OCI-LY7 (cell line): Measurements from ENCODE around the gene MRPS27. TPM values are rescaled to one million over a fixed set of nuclear protein-coding genes. Genes with fewer than 3 reads are reported as not detected.

ENCODE experiments used
- BruUV-seq: library from RNA; stranded (reverse); fragments of 400-500 nt; replicated peaks from 2 replicates; lab custom pipeline; 2021; lab: Mats Ljungman, UMichigan
- CTCF ChIA-PET: fragments of 300-600 bp; sonication (Branson Sonifier 250); formaldehyde crosslinking; loops from one replicate; lab custom pipeline; 2022; ENCODE audit warnings: antibody characterized with exemption; ENCODE audit not compliant: unreplicated experiment; lab: Charles Lee
- POLR2A ChIA-PET: fragments of 300-600 bp; sonication (Branson Sonifier 250); formaldehyde crosslinking; loops from one replicate; lab custom pipeline; 2022; ENCODE audit warnings: antibody characterized with exemption; lab: Charles Lee
- DNase-seq: peaks from one replicate; pipeline ENCODE4 v3.0.0-alpha.2; 2015; ENCODE audit warnings: low spot score
- H2AFZ ChIP-seq: fragments of 200-600 bp; sonication (generic), shearing (Covaris generic); 2 replicates; pipeline ENCODE4 v1.6.1; 2014; ENCODE audit warnings: mild to moderate bottlenecking, antibody characterized with exemption, low read length, moderate library complexity
- H3K27ac ChIP-seq: fragments of 200-600 bp; sonication (generic); 2 replicates; pipeline ENCODE4 v1.5.1; 2014; ENCODE audit warnings: mixed run types, low read depth, mild to moderate bottlenecking, moderate library complexity, low read length, inconsistent platforms; ENCODE audit not compliant: poor library complexity, severe bottlenecking
- H3K36me3 ChIP-seq: fragments of 200-600 bp; sonication (generic); 2 replicates; pipeline ENCODE4 v1.6.1; 2014; ENCODE audit warnings: mild to moderate bottlenecking, antibody characterized with exemption, low read length, moderate library complexity, mixed read lengths; ENCODE audit not compliant: insufficient read depth
- H3K4me1 ChIP-seq: fragments of 200-600 bp; sonication (generic); 2 replicates; pipeline ENCODE4 v1.5.1; 2014; ENCODE audit warnings: mild to moderate bottlenecking, low read length; ENCODE audit not compliant: insufficient read depth, poor library complexity, severe bottlenecking
- H3K4me2 ChIP-seq: fragments of 200-600 bp; sonication (generic); 2 replicates; pipeline ENCODE4 v1.6.1; 2014; ENCODE audit warnings: mild to moderate bottlenecking, low read length
- H3K4me3 ChIP-seq: fragments of 200-600 bp; sonication (generic); 2 replicates; pipeline ENCODE4 v1.5.1; 2014; ENCODE audit warnings: mild to moderate bottlenecking, low read depth, low read length; ENCODE audit not compliant: poor library complexity, severe bottlenecking
- H3K79me2 ChIP-seq: fragments of 200-600 bp; sonication (generic); 2 replicates; pipeline ENCODE4 v1.6.1; 2016; ENCODE audit warnings: low read depth, mild to moderate bottlenecking, low read length, moderate library complexity, mixed read lengths; ENCODE audit not compliant: insufficient read depth
- H3K9me2 ChIP-seq: fragments of 200-600 bp; sonication (generic); 2 replicates; pipeline ENCODE4 v1.6.1; 2016; ENCODE audit warnings: mild to moderate bottlenecking, low read length, mixed read lengths; ENCODE audit not compliant: insufficient read depth
- H3K9me3 ChIP-seq: fragments of 200-600 bp; sonication (generic); 2 replicates; pipeline ENCODE4 v1.6.1; 2014; ENCODE audit warnings: mild to moderate bottlenecking, mixed run types, low read length, mixed read lengths
- H4K20me1 ChIP-seq: fragments of 200-600 bp; sonication (generic); 2 replicates; pipeline ENCODE4 v1.6.1; 2014; ENCODE audit warnings: mild to moderate bottlenecking, antibody characterized with exemption, low read length, moderate library complexity, mixed read lengths; ENCODE audit not compliant: insufficient read depth
- EZH2phosphoT487 ChIP-seq: fragments of 200-600 bp; sonication (generic); IDR thresholded peaks from 2 replicates; pipeline ENCODE4 v1.6.1; 2018; ENCODE audit warnings: low read depth, borderline replicate concordance, mild to moderate bottlenecking, mixed run types, antibody characterized with exemption, low read length, moderate library complexity, mixed read lengths
- intact Hi-C: fragments of 100-400 bp; cut with micrococcal nuclease; formaldehyde crosslinking; loops from one replicate; pipeline ENCODE4 v1.10.0; 2022; ENCODE audit not compliant: unreplicated experiment
- total RNA-seq, 2 experiments: library from RNA; depleted of rRNA in 1 of 2; stranded (reverse); fragments of >200 nt in 1 of 2; shearing (Covaris generic) in 1 of 2; gene quantifications; 2 replicates each; pipeline ENCODE4 v1.2.3, GENCODE V29; 2014 to 2022
- TF ChIP-seq, protein P1 (sequence below): fragments of 200-600 bp; sonication (generic); conservative IDR thresholded peaks from 2 replicates; pipeline ENCODE4 v1.5.1; 2014; ENCODE audit warnings: mild to moderate bottlenecking, antibody characterized with exemption, low read length, moderate library complexity, mixed read lengths

MRPS27 gene
- total RNA-seq, 2 experiments from 2014 or later: 62.6 to 70.9 TPM

DNA sequence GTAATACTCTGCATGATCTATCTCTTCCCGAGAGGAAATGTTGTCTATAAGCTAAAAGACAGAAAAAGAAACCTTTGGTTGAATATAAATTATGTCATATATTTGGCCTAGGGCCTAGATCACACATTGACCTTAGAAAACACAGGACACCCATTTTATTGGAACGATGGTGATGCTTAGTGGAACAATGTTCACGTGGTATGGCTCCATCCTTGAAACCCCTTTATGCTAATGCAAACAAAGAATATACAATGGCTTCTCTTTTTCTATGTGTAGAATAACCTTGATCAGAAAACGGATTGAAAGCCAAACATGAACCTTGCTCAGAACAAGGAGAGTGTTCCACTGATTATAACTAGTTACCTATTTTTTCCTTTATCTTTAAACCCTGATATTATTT is 24.5 kb downstream of the MRPS27 start:
- Histone ChIP-seq H3K4me2 (peak overlapping the region; percentile 72), H3K9me2 (no peaks in the 10 kb centered on the region), H2AFZ (no peak overlapping the region), H3K79me2 (peaks cover 94% of the 10 kb centered on the region), H3K36me3 (peaks cover 59% of the 10 kb centered on the region; the same call in 1 of the 2 replicates), H3K9me3 (no peaks in the 10 kb centered on the region), H4K20me1 (no peaks in the 10 kb centered on the region), H3K27ac (peak overlapping the region; percentile 86), H3K4me3 (peak overlapping the region; percentile 40), H3K4me1 (peaks cover 97% of the 10 kb centered on the region)
- CTCF ChIA-PET: no interaction called here
- POLR2A ChIA-PET: interaction anchor here (0.6 to 7.5 kb wide), 2 partner anchors 10 to 22 kb away, joined by 3 to 97 read pairs; no protein-coding TSS in a partner anchor
- intact Hi-C loops: no loop called here
- no peak for DNase-seq
- TF ChIP-seq EZH2phosphoT487: no peak
- TF ChIP-seq, protein P1, sequence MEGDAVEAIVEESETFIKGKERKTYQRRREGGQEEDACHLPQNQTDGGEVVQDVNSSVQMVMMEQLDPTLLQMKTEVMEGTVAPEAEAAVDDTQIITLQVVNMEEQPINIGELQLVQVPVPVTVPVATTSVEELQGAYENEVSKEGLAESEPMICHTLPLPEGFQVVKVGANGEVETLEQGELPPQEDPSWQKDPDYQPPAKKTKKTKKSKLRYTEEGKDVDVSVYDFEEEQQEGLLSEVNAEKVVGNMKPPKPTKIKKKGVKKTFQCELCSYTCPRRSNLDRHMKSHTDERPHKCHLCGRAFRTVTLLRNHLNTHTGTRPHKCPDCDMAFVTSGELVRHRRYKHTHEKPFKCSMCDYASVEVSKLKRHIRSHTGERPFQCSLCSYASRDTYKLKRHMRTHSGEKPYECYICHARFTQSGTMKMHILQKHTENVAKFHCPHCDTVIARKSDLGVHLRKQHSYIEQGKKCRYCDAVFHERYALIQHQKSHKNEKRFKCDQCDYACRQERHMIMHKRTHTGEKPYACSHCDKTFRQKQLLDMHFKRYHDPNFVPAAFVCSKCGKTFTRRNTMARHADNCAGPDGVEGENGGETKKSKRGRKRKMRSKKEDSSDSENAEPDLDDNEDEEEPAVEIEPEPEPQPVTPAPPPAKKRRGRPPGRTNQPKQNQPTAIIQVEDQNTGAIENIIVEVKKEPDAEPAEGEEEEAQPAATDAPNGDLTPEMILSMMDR: no peak
- no TSS peak for BruUV-seq

DNA sequence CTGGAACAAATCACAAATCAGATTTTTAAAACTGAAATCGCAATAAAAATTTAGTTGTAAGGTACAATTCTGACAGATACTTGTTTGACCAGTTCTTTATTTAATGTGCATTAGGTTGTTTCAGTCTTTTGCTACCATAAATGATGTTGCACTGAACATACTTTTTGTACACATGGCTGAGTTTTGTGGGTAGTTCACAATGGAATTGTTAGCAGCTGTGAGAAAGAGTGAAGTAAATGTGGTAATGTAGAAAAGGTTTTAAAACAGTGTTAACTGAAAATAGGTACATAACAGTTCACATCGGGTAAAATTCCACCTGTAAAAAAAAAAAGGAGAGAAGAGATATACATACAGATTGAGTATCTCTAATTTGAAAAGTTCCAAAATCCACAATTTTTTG is 25.6 kb downstream of the MRPS27 start:
- Histone ChIP-seq H3K9me2 (no peaks in the 10 kb centered on the region), H3K4me2 (peak overlapping the region; percentile 72), H3K4me3 (peak overlapping the region; percentile 40), H3K9me3 (no peaks in the 10 kb centered on the region), H3K79me2 (peaks cover 83% of the 10 kb centered on the region), H2AFZ (peak overlapping the region; percentile 1; the same call in 1 of the 2 replicates), H4K20me1 (no peaks in the 10 kb centered on the region), H3K4me1 (peaks cover 97% of the 10 kb centered on the region), H3K36me3 (peaks cover 58% of the 10 kb centered on the region), H3K27ac (peak overlapping the region; percentile 86)
- TF ChIP-seq EZH2phosphoT487: no peak
- TF ChIP-seq, protein P1: no peak
- ChIA-PET CTCF (no interaction called here), POLR2A (interaction anchor here (7.5 kb wide), 1 partner anchor 11 kb away, joined by 97 read pairs; no protein-coding TSS in a partner anchor)
- BruUV-seq: no TSS peak
- peak; percentile 43 for DNase-seq
- intact Hi-C loops: no loop called here

GRCh38 chr5:72293495-72294055 is 26.5 kb downstream of the MRPS27 start:
- H3K27ac ChIP-seq: peak overlapping the region; percentile 86
- intact Hi-C loops: loop anchor here (2.0 kb wide), 1 partner anchor 13 kb away; no protein-coding TSS in a partner anchor
- H3K4me3 ChIP-seq: peak overlapping the region; percentile 40
- no TSS peak for BruUV-seq
- TF ChIP-seq, protein P1: no peak
- no peak for TF ChIP-seq EZH2phosphoT487
- peak; percentile 51 for DNase-seq
- H3K9me3 ChIP-seq: no peaks in the 10 kb centered on the region
- POLR2A ChIA-PET: interaction anchor here (0.7 to 7.5 kb wide), 3 partner anchors 12 to 570 kb away, joined by 3 to 97 read pairs (median 4); no protein-coding TSS in a partner anchor
- peaks cover 93% of the 10 kb centered on the region for H3K4me1 ChIP-seq
- H3K9me2 ChIP-seq: no peaks in the 10 kb centered on the region
- H2AFZ ChIP-seq: no peak overlapping the region
- no peaks in the 10 kb centered on the region for H4K20me1 ChIP-seq
- CTCF ChIA-PET: no interaction called here
- H3K36me3 ChIP-seq: peaks cover 59% of the 10 kb centered on the region
- peak overlapping the region; percentile 72 for H3K4me2 ChIP-seq
- peaks cover 74% of the 10 kb centered on the region for H3K79me2 ChIP-seq
